Subcutaneous preadipocyte (primary cell): ENCODE data around the gene NALF2. TPM values are rescaled to one million over a fixed set of nuclear protein-coding genes. Genes with fewer than 3 reads are reported as not detected.

Experiments
- total RNA-seq: library from RNA; depleted of rRNA; stranded (reverse); fragments of >200 nt; gene quantifications from 2 replicates; pipeline ENCODE4 v1.2.3, GENCODE V29; 2012

Gene NALF2
- not detected in 2 replicates for total RNA-seq

DNA sequence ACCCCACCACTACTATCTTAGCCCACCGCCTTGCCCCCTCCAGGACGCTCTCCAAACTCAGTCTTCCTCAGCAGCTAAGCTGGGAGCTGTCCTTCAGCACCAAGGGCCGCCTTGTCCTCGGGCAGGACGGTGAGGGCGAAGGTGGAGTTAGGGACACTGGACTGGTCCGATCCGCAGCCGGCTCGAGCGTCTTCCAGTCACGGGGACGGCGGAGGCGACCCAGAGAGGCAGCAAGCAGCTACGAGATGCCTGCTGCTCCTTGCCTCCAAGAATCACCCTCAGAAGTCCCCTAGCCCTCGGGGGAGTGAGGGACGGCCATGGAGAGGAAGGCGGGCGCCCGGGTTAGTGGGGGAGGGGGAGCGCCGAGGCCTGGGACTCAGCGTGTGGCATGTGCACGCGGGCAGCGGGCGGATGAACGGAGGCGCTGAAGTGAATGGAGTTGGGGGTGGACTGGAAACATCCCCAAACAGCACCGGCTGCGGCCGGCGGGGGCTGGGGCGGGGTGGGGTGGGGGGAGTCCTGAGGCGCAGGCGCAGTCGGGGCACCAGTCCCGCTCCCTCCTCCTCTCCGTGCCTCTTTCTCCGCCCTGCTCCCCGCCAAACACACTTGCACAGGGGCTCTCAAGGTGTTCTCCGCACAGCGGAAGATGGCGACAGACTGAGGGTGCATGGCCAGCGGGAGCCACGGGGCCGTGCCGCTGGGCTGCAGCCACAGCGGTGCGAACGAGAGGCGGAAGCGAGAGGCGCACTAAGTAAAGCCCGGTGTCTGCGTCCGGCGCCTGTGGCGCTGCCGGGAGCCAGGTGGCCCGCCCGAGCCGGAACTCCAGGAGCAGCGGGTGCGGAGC is at the start of gene NALF2:
Gene NALF2, plus strand, starts transcription at position 545 of the 844 bp plus-strand sequence. CDS start 957 bp downstream, outside the sequence.

Other genes starting within 250 kb of the NALF2 start
- gene EDA, start 111.8 kb downstream of the NALF2 start, total RNA-seq, result 0.59 and 0.73 TPM in 2 replicates